GM20431 (cell line): ENCODE measurements around the gene RUBCNL.

Experiments used
- in situ Hi-C: fragments of 300-500 bp; cut with MseI, MboI; formaldehyde crosslinking; loops from one replicate; pipeline ENCODE4 v1.15.0; 2020; ENCODE audit warnings: low sequenced_read_pairs; ENCODE audit not compliant: unreplicated experiment

The RUBCNL gene

GRCh38 chr13:46314587-46314986, 72.5 kb downstream of the RUBCNL start:
- in situ Hi-C loops: no loop called here

GRCh38 chr13:46313432-46314257, 73.4 kb downstream of the RUBCNL start:
- in situ Hi-C loops: no loop called here

GRCh38 chr13:46313024-46313423, 74.0 kb downstream of the RUBCNL start:
- in situ Hi-C loops: no loop called here

GRCh38 chr13:46311217-46311616, 75.8 kb downstream of the RUBCNL start:
- in situ Hi-C loops: no loop called here

- in situ Hi-C loops: no loop called here
Measured at GRCh38 chr13:46310066-46310465, 77.0 kb downstream of the RUBCNL start.

- in situ Hi-C loops: no loop called here
Measured at GRCh38 chr13:46307554-46307953, 79.5 kb downstream of the RUBCNL start.

- in situ Hi-C loops: no loop called here
Measured at GRCh38 chr13:46304546-46304945, 82.5 kb downstream of the RUBCNL start.

- in situ Hi-C loops: no loop called here
Measured at GRCh38 chr13:46303742-46304385, 83.2 kb downstream of the RUBCNL start.

- in situ Hi-C loops: no loop called here
Measured at GRCh38 chr13:46297361-46297811, 89.7 kb downstream of the RUBCNL start.

- in situ Hi-C loops: no loop called here
Measured at GRCh38 chr13:46296921-46297320, 90.1 kb downstream of the RUBCNL start.

GRCh38 chr13:46296115-46296822, 90.8 kb downstream of the RUBCNL start:
- in situ Hi-C loops: no loop called here

- in situ Hi-C loops: no loop called here
Measured at GRCh38 chr13:46295491-46296114, 91.4 kb downstream of the RUBCNL start.

GRCh38 chr13:46293436-46293835, 93.6 kb downstream of the RUBCNL start:
- in situ Hi-C loops: no loop called here
